ENCODE data around the gene KRT86.

GRCh38 chr12:52331039-52331438, 56.6 kb downstream of the KRT86 start:
- TF ChIP-seq CTCF (conservative IDR thresholded peaks at IDR 0.05) (no peak), EZH2 (IDR thresholded peaks at IDR 0.05; ENCODE audit: low read depth) (no peak)

All from PC-9 (cell line).